ENCODE data around the gene TBCE.
A peak's percentile ranks its signal among the peaks of the same experiment; 100 is the strongest.

TBCE gene

DNA sequence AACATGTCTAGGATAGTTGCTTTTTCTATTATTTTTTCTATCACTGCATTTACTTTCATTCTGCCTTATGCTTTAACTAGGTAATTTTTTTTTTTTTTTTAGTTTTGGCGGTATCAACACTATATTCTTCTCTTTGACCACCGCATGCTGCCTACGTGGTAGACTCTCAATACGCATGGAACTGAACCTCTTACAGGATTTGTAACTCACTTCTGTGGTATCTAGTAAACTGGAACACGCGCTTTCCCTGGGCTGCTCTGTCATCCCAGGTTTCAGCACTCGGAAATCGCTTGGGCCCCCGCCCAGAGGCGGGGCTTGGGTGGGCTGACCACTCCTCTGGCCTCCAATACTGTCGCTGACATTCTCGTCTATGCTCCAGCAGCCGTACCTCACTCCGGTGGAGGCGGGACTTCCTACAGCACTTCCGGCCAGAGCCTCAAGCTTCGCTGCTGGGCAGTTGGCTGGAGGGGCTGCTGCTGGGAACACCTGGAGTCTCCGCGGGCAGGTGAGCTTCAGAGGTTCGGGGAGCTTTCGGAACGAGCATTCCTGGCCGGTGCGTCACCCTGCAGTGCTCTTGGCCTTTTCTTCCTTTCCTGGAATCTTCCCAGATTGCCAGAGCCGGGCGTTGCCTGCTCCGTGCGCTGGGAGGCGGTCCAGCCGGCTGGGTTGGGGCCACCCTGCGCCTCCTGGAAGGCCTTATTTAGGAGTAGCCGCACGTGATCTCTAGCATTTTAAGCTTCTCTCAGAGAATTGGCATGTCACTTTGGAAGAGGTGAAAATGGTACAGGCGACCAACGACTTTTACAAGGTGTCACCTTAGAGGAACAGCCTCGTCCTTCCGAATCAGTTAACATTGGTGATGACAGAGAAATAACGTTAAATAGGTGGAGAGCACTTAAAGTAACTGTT, at the start of gene TBCE:
TSS of gene TBCE (plus strand) at position 428 of the 909 bp plus-strand sequence. CDS start 12,623 bp downstream, outside the sequence.
- DNase-seq (ENCODE audit: extremely low read depth in 1 of 2, low read depth in 1 of 2), result peak; percentile 78 to 88

DNA sequence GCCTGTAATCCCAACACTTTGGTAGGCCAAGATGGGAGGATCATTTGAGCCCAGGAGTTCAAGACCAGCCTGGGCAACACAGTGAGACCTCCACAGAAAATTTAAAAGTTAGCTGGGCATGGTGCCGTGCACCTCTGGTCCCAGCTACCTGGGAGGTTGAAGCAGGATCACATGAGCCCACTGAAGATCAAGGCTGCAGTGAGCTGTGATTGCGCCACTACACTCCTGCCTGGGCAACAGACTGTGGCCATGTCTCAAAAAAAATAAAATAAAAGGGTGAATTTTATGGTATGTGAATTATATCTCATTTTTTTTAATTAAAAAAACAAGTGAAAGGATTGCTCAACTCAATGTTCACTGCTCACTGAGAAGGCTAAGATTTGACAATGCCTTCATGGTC, 48.0 kb upstream of the TBCE start:
- DNase-seq (ENCODE audit: extremely low read depth in 1 of 2, low read depth in 1 of 2), result no peak

DNA sequence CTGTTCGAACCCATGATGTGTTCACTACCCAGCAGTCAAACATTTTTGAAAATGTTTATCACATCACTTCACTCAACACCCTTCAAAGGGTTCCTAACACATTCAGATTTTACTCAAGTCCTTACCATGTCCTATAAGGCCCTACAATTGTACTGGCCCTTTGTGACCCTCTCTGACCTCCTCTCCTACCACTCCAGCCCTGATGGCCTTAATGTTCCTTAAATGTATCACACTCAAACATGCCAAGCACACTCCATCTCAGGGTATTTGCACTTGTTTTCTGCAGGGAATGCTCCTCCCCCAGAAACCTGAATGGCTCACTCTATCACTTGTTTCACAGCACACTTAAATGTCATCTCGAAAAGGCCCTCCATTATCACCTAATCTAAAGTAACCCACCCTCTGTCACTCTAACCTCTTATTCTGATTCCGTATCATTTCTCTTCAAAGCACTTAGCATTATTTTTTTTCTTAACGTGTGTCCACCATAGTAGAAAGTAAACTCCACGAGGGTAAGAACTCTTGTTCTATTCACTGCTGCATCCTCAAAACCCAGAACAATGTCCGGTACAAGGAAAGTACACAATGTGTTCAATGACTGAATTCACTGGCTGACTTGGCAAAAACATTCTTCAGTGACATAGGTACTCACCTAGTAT, 46.6 kb upstream of the TBCE start:
- DNase-seq (ENCODE audit: extremely low read depth in 1 of 2, low read depth in 1 of 2), result no peak

- no peak for DNase-seq (ENCODE audit: extremely low read depth in 1 of 2, low read depth in 1 of 2)
Observed at GRCh38 chr1:235324296-235324695, 42.9 kb upstream of the TBCE start.

DNA sequence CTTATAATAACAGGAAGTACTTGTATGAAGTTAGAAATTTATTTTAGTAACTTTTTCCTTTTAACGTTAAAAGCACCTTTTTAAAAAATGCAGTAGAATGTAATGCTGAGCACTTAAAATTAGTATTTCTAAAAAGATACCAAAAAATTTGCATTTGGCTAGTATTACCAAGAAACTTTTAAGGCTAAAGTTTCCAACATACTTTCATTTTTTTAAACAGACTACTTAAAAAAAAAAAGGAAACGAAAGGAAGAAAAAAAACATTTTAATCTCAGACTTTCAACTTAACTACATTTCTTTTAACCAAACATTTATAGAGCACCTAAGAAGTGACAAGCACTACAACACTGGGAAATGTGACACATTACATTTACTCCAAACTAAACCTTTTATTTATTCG, 42.1 kb upstream of the TBCE start:
- DNase-seq (ENCODE audit: extremely low read depth in 1 of 2, low read depth in 1 of 2), result no peak

GRCh38 chr1:235325854-235326253, 41.4 kb upstream of the TBCE start:
- no peak for DNase-seq (ENCODE audit: extremely low read depth in 1 of 2, low read depth in 1 of 2)

GRCh38 chr1:235326719-235327558, 40.3 kb upstream of the TBCE start:
- DNase-seq (ENCODE audit: extremely low read depth in 1 of 2, low read depth in 1 of 2), result peak; percentile 27 to 39

DNA sequence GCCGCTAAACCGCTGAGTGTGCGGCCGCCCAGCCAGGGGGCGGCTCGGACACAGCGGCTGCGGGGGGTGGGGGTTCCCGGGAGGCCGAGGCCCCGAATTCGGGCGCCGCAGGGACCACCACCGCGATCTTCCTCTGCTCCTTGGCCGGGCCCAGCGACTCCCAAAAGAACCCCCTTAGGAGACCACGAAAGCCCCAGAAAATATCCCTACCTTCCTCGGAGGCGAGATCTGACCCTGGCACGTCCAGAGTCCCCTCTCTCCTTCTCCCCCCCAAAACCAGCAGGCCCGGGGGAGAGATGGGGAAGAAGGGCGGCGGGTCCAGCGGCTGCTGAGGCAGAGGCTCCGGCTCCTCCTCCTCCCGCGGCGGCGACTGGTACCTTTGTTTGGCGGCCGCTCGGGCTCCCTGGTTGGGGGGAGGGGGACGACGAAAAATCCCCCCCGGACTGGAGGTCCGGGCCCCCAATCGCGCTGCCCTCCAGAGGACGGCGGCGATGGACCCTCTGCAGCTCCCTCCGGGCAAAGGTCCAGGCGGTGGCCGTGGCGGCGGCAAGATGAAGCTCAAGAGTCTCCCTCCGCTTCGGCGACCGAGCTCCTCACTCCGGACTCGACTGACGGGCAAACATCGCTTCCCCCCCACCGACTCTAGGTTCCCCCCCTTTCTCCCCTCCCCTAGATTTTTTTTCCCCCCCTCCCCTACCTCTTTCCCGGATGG, 39.5 kb upstream of the TBCE start, which contains the start of gene ARID4B:
TSS of gene ARID4B (minus strand) at position 621 of the 712 bp plus-strand sequence. CDS start 1,260 bp downstream, outside the sequence.
- DNase-seq (ENCODE audit: extremely low read depth in 1 of 2, low read depth in 1 of 2), result peak in 1 of 2 donors; percentile 17

DNA sequence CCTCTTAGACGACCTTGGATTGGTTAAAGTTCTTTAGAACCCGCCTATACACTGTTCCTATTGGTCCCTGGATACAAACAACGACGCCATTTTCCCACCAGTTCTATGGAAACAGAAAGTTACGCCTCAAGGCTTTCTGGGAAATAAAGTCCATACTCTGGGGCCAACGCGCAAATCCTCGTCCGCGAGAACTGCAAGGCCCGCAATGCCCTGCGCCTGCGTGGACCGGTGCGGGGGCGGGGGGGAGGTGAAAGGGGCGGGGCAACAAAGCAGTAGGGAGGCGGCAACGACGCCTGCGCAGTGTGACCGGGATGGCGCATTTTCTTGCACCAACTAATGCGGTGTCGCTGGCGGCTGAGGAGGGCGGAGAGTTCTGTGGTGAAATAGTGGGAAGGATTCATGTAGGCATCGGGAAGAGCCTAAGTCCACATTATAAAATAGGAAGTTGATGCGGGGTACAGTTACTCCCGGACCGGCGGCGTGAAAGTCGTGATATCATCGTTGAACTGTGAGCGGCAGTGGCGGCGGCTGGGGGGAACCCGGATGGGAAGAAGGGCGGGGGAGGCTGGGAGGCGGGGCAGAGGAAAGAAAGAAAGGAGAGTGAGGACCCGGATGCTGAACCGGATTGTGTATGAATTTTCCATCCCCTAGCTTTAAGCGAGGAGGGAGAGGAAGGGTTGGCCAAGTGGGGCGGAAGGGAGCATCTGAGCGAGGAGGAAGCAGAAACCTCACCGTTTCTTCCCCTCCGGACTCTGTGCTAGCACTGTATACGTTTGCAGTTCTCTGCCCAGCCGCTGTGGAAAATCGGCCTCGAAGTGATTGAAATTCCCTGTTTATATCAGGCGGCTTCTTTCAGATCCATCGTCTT, 38.7 kb upstream of the TBCE start, which contains the start of gene GGPS1:
TSS of gene GGPS1 (plus strand) at position 300 of the 868 bp plus-strand sequence. CDS start 6,695 bp downstream, outside the sequence.
- peak; percentile 97 to 98 for DNase-seq (ENCODE audit: extremely low read depth in 1 of 2, low read depth in 1 of 2)

GRCh38 chr1:235329139-235329902, 37.9 kb upstream of the TBCE start:
- DNase-seq (ENCODE audit: extremely low read depth in 1 of 2, low read depth in 1 of 2), result peak in 1 of 2 donors; percentile 21

DNA sequence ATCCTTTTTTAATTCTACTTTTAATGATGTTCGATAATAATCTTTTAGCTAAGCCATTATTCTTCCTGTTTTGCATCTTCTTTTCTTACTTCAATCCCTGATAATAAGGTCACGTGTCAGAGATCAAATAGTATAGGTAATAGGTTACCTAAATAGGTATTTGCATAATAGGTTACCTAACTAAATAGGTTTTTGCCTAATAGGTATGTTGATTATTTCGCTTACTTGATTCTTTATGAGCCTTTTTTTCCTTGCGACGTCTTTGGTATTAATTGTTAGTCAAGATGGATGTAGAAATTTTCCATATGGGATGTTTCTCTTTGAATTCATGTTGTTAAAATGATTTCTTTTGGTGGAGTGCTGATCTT, 36.3 kb upstream of the TBCE start:
- no peak for DNase-seq (ENCODE audit: extremely low read depth in 1 of 2, low read depth in 1 of 2)

DNA sequence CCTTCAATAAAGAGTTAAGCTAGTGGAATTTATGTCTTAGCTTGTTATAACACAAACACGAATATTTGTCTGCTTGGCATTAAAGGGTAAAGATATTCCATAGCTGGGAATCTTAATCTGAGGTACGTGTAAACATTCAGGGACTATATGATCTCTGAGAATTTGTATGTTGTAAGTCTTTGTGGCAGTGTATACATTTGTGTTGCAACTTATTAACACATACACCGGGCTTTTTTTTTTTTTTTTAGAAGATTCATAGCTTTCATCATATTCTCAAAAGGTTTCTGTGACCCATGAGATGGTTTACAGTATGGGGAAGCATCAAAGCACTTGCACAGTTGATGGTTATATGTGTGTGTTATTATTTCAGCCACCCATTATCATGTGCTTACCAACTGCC, 35.8 kb upstream of the TBCE start:
- no peak for DNase-seq (ENCODE audit: extremely low read depth in 1 of 2, low read depth in 1 of 2)

GRCh38 chr1:235336903-235337302, 30.3 kb upstream of the TBCE start:
- no peak for DNase-seq (ENCODE audit: extremely low read depth in 1 of 2, low read depth in 1 of 2)

- DNase-seq (ENCODE audit: extremely low read depth in 1 of 2, low read depth in 1 of 2), result no peak
Observed at GRCh38 chr1:235339746-235340145, 27.5 kb upstream of the TBCE start.

- no peak for DNase-seq (ENCODE audit: extremely low read depth in 1 of 2, low read depth in 1 of 2)
Observed at GRCh38 chr1:235341334-235341733, 25.9 kb upstream of the TBCE start.

DNA sequence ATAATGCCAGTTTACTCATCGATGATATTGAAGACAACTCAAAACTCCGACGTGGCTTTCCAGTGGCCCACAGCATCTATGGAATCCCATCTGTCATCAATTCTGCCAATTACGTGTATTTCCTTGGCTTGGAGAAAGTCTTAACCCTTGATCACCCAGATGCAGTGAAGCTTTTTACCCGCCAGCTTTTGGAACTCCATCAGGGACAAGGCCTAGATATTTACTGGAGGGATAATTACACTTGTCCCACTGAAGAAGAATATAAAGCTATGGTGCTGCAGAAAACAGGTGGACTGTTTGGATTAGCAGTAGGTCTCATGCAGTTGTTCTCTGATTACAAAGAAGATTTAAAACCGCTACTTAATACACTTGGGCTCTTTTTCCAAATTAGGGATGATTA, 25.2 kb upstream of the TBCE start:
- no peak for DNase-seq (ENCODE audit: extremely low read depth in 1 of 2, low read depth in 1 of 2)

- DNase-seq (ENCODE audit: extremely low read depth in 1 of 2, low read depth in 1 of 2), result no peak
Observed at GRCh38 chr1:235342471-235342870, 24.8 kb upstream of the TBCE start.

DNA sequence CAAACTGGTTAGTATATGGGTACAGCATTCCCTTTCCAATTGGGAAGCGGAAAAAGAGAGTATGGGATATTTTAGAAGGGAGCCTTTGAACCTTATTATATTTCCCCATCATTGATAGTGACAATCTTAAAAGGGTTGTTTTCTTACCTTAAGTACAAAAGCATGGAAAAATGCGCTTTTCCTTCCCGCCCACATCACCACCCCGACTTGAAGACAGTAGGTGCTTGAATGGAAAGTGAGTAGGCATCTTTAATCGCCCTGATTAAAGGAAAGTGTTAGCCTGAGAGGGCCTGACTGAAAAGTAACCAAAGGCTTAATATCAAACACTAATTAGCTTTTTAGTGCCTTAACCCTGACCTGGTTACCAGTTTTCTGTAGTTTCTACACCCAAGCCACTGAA, 23.5 kb upstream of the TBCE start:
- DNase-seq (ENCODE audit: extremely low read depth in 1 of 2, low read depth in 1 of 2), result no peak

DNA sequence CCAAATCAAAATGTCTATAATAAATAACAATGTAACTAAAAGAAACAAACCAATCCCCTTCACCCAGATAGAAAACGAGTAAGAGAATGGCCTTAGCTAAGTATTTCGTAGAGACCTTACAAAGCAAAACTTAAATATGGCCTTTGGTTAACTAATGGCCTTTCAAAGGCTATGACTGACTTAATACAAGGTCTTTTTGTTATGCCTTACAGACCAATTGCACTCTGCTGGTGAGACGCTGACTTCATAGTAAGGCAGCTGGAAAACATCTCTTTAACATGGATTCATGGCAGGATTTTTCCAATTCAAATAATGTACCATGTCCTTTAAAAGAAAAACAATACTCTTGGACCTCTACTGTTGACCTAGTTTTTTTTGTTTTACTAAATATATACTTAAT, 15.8 kb upstream of the TBCE start:
- DNase-seq (ENCODE audit: extremely low read depth in 1 of 2, low read depth in 1 of 2), result no peak

Measured in stimulated activated CD8-positive, alpha-beta memory T cell treated with anti-CD3 and anti-CD28 coated beads, Interleukin-7, amount 100 ng/mL, for 48 hours (primary cell).